Kidney (tissue), 14 donors: ENCODE measurements around the gene RERE. TPM values are rescaled to one million over a fixed set of nuclear protein-coding genes. Genes with fewer than 3 reads are reported as not detected.

Experiments
- DNase-seq, 5 donors: peaks; one replicate each; pipeline ENCODE4 v3.0.0-alpha.2; 2013 to 2020
- FAIRE-seq: peaks from 2 replicates; lab custom pipeline; 2012; peaks lifted over from hg19 to GRCh38; lab: Jason Lieb, UNC
- H3K27ac ChIP-seq, 2 donors: one replicate each; pipeline ENCODE4 v1.7.0; 2013; ENCODE audit warnings: low read depth in 2 of 2, low read length in 2 of 2, inconsistent platforms in 1 of 2
- H3K27me3 ChIP-seq: one replicate; pipeline ENCODE4 v1.7.1; 2013; ENCODE audit warnings: low read length, inconsistent platforms; ENCODE audit not compliant: control insufficient read depth, insufficient read depth
- H3K36me3 ChIP-seq, 3 donors: one replicate each; pipeline versions ENCODE4 v1.7.0 to v1.7.1; 2013; ENCODE audit warnings: low read length in 3 of 3, control low read depth in 1 of 3, inconsistent platforms in 1 of 3; ENCODE audit not compliant: insufficient read depth in 3 of 3, control insufficient read depth in 2 of 3
- H3K4me1 ChIP-seq, 3 donors: one replicate each; pipeline versions ENCODE4 v1.7.0 to v1.7.1; 2013; ENCODE audit warnings: low read length in 3 of 3, inconsistent platforms in 1 of 3, low read depth in 1 of 3; ENCODE audit not compliant: control insufficient read depth in 2 of 3, insufficient read depth in 2 of 3
- H3K4me3 ChIP-seq, 3 donors: one replicate each; pipeline versions ENCODE4 v1.7.0 to v1.8.1; 2013; ENCODE audit warnings: low read length in 3 of 3, control low read depth in 1 of 3, inconsistent platforms in 1 of 3
- H3K9ac ChIP-seq, 3 donors: one replicate each; pipeline versions ENCODE4 v1.7.0 to v1.7.1; 2013; ENCODE audit warnings: low read length in 3 of 3, control low read depth in 1 of 3, inconsistent platforms in 1 of 3
- H3K9me3 ChIP-seq, 3 donors: one replicate each; pipeline versions ENCODE4 v1.7.0 to v1.7.1; 2013; ENCODE audit warnings: low read length in 3 of 3, control low read depth in 1 of 3, inconsistent platforms in 1 of 3; ENCODE audit not compliant: control insufficient read depth in 2 of 3, insufficient read depth in 1 of 3
- intact Hi-C: fragments of 100-400 bp; cut with DNase I; formaldehyde crosslinking; loops from one replicate; pipeline ENCODE4 v1.11.1; 2022
- polyA plus RNA-seq: library from polyadenylated mRNA; stranded (reverse); fragments of 350-450 nt; fragmentation: Illumina TruSeq; extraction: RNeasy Lipid Tissue Mini Kit (QIAGEN cat#74804); gene quantifications from one replicate; pipeline ENCODE4 v1.2.3, GENCODE V29; 2014; ENCODE audit warnings: low read depth, low replicate concordance; ENCODE audit not compliant: insufficient read depth
- total RNA-seq: library from RNA; stranded (reverse); fragmentation: NEBNext Ultra II Directional; extraction: Animal tissue kit (Norgen Biotek cat#: 25700); gene quantifications from one replicate; pipeline ENCODE4 v1.2.1, GENCODE V29; 2021
- TF ChIP-seq, protein P1 (sequence below): IDR thresholded peaks from 3 replicates; pipeline ENCODE4 v1.5.1; 2012; ENCODE audit warnings: mild to moderate bottlenecking, moderate library complexity, borderline replicate concordance; ENCODE audit not compliant: insufficient read depth; ENCODE audit errors: extremely low read depth
- donor health status: control.
- donor health status: control.
- donor health status: control.
- donor health status: control.
- donor health status: control.
- donor health status: DM: yes; HTN: yes; CAD: no.
- donor health status: Normal renal cell carcinoma (clear cell type).

RERE gene
- total and polyA plus RNA-seq, 2 donors from 2014 or later, result 37.2 to 176 TPM

DNA sequence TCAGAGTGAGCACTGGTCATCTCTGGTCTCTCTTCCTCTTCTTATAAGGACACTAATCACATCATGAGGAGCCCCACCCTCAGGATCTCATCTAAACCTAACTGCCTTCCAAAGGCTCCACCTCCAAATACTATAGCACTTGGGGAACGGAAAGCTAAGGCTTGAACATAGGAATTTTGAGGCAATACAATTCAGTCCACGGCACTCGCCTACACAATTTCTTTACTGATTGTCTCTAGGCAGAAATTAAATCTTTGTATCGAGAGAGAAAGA is 127.3 kb downstream of the RERE start:
- FAIRE-seq, result no peak
- peaks cover 3 to 7% (median 6%) of the 10 kb centered on the region in 3 donors for H3K4me1 ChIP-seq
- no peak overlapping the region for H3K27ac ChIP-seq
- intact Hi-C loops, result no loop called here
- H3K27me3 ChIP-seq, result no peaks in the 10 kb centered on the region
- TF ChIP-seq, protein P1, sequence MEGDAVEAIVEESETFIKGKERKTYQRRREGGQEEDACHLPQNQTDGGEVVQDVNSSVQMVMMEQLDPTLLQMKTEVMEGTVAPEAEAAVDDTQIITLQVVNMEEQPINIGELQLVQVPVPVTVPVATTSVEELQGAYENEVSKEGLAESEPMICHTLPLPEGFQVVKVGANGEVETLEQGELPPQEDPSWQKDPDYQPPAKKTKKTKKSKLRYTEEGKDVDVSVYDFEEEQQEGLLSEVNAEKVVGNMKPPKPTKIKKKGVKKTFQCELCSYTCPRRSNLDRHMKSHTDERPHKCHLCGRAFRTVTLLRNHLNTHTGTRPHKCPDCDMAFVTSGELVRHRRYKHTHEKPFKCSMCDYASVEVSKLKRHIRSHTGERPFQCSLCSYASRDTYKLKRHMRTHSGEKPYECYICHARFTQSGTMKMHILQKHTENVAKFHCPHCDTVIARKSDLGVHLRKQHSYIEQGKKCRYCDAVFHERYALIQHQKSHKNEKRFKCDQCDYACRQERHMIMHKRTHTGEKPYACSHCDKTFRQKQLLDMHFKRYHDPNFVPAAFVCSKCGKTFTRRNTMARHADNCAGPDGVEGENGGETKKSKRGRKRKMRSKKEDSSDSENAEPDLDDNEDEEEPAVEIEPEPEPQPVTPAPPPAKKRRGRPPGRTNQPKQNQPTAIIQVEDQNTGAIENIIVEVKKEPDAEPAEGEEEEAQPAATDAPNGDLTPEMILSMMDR, result no peak
- no peaks in the 10 kb centered on the region for H3K36me3 ChIP-seq
- no peak for DNase-seq
- H3K9me3 ChIP-seq, result no peaks in the 10 kb centered on the region
- H3K9ac ChIP-seq, result no peak overlapping the region
- no peak overlapping the region for H3K4me3 ChIP-seq

DNA sequence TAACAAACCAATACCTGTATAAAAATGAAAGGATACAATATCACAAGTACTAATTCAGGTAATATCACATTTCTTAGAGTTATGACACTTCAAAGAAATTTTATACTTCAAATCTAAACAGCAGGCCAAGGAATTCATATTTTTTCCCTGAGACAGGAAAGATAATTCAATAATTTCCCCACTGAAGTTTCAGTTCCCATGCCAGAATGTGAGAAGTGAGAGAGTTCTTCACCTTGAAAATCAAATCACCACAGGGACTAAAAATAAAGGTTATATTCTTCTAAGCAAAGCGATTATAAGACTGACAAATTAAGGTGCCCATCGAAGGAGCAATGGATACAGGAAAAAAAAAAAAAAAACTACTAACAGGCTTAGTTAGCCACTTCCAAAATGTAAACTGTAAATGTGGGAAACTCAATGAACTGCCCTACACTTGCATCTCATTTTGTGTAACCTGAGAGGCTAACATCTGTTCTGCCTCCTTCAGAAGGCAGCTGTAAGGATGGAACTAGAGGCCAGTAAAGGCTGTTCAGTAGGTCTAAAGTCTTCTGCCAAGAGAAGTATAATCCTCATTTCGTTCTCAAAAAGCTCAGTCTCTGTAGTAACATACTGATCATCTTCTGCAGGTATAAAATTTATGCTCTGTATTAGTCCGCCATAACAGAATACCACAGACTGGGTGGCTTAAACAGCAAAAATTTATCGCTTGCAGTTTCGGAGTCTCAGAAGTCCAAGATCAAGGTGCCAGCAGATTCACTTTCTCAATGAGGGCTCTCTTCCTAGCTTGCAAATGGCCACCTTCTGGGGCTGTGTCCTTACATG is 127.8 kb downstream of the RERE start:
- Histone ChIP-seq H3K9me3 (no peaks in the 10 kb centered on the region), H3K9ac (no peak overlapping the region), H3K27me3 (no peaks in the 10 kb centered on the region), H3K4me3 (no peak overlapping the region), H3K27ac (no peak overlapping the region), H3K4me1 (peaks cover 3 to 9% (median 6%) of the 10 kb centered on the region in 3 donors), H3K36me3 (no peaks in the 10 kb centered on the region)
- FAIRE-seq (no peak), DNase-seq (no peak)
- TF ChIP-seq, protein P1, result no peak
- intact Hi-C loops, result no loop called here

DNA sequence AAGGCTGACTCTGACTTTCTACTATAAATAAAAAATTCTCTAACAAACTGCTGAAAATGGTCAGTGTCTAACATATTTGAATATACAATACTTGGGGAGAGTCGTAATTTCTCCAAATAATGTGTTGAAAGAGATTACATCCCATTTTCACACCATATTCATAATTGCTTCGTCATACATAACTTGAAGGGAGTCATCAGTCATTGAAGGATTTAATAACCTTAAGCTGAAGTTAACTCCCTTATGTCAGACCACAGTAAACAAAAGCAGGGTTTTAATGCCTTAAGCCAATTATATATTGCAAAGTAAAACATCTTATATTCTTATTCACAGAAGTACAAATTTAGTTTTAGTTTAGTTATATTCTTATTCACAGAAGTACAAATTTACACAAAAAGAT is 129.9 kb downstream of the RERE start:
- intact Hi-C loops, result no loop called here
- Histone ChIP-seq H3K9ac (no peak overlapping the region), H3K27me3 (no peaks in the 10 kb centered on the region), H3K4me1 (peaks cover 3 to 13% (median 6%) of the 10 kb centered on the region in 3 donors), H3K36me3 (no peaks in the 10 kb centered on the region), H3K4me3 (no peak overlapping the region), H3K27ac (no peak overlapping the region), H3K9me3 (no peaks in the 10 kb centered on the region)
- FAIRE-seq (no peak), DNase-seq (no peak)
- TF ChIP-seq, protein P1, result no peak
